GM21529 (cell line): ENCODE data around the gene MYO1E.

Experiments used
- ATAC-seq: cut with Tn5 transposase; IDR thresholded peaks from one replicate; pipeline ENCODE4 v1.9.1; 2021; ENCODE audit not compliant: unreplicated experiment

MYO1E gene

DNA sequence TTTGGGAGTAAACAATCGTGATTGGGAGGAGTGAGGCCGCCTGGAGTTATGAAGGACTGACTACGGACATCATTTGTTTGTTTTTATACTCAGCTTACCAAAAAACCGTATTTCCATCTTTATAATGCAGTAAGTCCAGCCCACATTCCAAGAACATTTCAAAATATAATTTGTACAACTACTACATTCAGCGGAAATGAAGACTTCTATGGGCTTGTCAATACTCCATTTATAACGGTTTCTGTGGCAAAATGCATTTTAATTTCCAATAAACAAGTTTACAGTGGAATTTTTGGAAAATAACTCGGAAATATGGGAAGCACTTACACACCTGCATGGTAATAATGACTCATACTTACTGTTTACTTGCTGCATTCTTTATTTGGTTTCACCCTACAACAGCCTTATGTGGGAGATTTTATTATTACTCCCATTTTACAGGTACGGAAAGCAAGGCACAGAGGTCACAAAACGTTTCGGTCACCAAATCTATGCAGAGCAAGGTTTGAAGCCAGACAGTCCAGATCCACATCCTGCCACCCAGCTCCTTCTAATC lies 103.7 kb downstream of the MYO1E start:
- no peak for ATAC-seq

DNA sequence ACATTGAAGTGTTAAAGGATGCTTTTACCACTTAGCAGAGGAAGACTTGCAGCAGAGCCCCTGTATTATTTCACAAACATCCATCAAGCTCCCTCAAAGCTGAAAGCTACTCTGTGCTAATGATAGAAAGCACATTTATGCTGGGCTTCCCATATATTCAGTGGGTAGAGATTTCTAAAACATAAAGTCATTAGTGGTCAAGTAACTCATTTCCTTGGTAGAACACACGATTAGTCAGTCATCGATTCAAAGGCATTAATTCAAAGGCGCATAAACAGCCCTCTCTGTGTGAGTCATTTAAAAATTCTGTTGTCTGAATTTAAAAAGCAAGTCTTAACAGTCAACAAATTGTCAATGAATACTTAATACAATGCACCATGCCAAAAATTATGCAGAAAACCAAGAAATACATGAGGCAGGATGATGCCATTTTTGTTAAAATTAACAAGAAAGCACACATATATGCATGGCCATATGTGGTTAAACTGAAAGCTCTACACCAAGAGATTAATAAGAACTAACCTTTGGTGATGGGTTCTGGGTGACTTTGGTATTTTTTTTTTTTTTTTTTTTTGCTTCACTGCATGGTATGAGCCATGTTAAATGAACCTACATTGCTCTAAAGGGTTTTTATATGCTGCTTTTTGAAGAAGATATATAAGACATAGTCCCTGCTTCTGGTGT lies 104.4 kb downstream of the MYO1E start:
- ATAC-seq = no peak

DNA sequence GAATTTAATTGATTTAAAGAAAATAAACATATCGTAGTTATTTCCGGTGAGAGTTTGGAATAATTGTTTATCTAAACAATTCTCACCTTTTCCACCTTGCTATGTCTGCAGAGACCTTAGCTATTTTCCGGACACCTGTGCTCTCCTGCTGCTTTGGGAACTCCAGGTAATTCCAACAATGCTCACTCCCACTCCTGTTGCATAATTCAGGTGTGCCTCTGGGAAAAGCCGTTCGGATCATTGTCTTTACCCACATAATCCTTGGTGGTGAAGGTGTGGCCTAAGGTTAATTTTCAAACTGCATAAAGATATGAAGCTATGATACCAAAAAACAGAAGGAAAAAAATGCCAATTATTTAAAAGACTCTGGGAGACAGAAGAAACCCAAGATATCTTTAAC lies 106.6 kb downstream of the MYO1E start:
- no peak for ATAC-seq

DNA sequence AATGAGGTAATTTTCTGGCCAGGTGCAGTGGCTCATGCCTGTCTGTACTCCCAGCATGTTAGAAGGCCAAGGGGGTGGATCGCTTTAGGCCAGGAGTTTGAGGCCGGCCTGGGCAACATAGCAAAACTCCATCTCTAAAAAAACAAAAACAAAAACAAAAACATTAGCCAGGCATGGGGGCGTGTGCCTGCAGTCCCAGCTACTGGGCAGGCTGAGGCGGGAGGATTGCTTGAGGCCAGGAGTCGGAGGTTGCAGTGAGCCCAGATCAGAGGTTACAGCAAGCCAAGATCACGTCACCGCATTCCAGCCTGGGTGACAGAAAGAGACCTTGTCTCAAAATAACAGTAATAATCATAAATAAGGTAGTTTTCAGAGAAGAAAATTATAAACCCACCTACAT lies 110.4 kb downstream of the MYO1E start:
- no peak for ATAC-seq

DNA sequence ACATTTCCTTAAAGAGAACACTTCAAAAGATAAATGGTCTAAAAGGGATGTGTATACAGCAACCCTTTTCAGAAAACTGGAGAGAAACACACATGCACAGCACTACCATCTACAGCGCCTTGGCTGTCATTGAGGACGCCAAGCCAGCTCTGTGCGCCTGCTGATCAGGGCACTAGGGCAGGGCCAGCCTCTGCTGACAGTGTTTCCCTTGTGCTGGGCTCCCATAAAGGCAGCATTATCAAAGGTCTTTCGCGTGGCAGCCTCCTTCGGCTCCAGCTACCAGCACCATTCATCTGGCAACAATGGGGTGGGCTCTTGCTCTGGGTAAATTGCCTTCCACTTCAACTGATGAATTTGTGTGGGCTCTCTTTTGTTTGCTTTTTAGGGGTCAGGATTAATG lies 112.6 kb downstream of the MYO1E start:
- no peak for ATAC-seq

DNA sequence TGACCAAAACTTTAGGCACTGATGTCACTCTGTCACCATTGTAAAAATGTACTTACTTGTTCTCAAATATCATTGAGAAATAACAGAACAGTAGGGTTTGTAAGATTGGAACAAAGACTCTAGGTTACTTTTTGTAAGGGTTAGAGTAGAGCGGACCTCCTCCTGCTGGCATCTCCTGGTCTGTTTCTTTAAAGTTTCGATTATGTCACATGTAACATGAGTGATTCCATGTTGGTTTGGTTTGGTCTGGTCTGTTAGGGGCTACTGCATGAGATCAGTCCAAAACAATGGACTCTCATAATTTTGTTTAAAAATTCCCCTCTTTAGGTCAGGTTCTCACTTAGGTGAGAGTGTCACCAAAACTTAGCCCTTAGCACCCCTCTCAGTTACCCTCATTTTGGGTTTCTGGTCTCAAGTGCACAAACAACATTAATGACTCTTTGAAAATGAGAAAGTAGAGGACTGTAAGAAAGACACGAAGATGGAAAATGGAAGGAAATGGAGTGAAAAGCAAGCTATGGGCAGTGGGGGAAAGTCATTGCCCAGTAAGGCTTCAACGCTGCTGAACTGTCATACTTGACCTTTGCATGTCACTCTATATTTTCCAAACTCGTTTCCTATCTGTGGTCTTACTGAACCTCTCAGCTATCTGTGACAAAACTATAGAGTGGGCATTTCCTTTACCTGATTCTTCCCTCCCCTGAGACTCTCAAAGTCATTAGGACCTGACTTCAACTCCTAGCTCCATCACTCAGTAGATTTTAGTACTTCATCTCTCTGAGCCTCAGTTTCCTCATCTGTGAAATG lies 113.3 kb downstream of the MYO1E start:
- ATAC-seq = no peak

DNA sequence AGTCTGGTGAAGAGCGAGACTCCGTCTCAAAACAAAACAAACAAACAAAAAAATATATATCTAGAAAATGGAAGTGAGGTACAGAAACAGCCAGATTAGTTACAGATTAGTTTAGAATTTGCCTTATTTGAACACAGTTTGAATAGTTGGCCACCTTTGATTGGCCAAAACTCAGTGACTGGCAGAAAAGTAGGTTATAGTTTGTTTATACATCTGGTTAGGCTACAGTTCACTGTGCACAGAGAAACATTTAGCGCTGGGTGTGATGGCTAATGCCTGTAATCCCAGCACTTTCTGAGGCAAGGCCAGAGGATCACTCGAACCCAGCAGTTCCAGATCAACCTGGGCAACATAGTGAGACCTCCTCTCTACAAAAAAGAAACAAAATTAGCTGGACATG lies 114.4 kb downstream of the MYO1E start:
- ATAC-seq = no peak

DNA sequence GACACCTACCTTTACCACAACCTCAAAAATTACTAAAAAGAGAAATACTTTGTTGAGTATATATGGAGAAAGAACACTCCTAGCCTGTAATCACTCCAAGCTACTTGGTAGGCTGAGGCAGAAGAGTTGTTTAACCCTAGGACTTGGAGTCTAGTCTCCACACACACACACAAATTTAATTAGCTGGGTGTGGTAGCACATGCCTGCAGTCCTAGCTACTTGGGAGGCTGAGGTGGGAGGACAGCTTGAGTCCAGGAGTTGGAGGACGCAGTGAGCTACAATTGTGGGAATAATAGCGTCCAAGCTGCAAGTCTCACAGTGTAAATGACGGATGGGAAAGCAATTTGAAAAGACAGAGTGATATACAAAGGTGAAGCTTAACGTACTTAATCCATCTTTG lies 115.5 kb downstream of the MYO1E start:
- no peak for ATAC-seq

DNA sequence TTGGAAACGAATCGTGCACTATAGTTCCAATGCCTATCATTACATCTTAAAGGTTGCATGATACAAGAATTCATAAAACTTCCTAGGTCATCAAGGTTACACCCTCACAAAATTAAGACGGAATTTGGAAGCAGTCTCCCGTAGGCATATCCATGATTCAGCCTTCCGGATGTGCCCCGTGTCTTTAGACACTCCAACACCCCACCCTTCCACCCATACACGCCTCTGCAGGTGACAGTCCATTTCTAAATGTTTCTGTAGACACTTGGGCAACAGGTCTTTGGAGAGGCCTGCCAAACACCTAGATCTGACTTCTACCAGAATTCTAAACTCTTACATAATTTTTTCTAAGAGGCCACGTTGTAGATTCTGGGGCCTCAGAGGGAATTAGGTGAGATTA lies 116.2 kb downstream of the MYO1E start:
- ATAC-seq = no peak

DNA sequence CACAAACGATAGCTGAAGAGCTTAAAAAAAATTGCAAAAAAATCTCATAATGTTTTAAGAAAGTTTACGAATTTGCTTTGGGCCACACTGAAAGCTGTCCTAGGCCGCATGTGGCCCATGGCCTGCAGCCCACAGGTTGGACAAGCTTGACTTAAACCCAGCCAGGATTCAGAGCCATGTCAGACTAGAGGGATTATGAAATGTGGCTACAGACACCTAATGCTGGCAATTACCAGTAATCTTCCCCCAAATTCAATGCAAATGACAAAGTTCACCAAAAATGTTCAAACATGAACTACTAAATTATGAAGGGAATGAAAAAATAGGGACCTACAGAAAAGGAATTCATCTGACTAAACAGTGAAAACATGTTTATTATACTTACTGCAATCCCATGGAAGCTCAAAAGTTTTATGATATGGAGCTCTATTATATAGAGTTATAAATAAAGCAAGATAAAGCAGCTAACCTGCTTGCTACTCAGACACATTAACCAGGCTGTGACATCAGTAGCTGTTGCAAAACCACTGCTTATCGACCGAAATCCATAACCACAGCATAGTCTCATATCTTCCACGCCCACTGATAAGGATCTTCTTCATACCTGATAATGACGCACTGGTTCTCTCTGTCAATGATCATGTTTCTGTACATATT lies 116.9 kb downstream of the MYO1E start:
- no peak for ATAC-seq

DNA sequence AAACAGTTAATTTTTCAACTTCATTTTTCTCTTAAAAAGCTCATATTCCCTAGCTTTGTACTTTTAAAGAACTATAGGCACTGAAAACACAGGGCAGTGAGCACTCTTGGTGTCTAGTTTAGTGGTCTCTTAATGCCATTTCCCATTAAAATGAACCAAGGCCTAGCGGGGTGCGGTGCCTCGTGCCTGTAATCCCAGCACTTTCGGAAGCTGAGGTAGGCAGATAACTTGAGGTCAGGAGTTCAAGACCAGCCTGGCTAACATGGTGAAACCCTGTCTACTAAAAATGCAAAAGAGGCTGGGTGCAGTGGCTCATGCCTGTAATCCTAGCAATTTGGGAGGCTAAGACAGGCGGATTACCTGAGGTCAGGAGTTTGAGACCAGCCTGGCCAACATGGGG lies 120.5 kb downstream of the MYO1E start:
- ATAC-seq = no peak

DNA sequence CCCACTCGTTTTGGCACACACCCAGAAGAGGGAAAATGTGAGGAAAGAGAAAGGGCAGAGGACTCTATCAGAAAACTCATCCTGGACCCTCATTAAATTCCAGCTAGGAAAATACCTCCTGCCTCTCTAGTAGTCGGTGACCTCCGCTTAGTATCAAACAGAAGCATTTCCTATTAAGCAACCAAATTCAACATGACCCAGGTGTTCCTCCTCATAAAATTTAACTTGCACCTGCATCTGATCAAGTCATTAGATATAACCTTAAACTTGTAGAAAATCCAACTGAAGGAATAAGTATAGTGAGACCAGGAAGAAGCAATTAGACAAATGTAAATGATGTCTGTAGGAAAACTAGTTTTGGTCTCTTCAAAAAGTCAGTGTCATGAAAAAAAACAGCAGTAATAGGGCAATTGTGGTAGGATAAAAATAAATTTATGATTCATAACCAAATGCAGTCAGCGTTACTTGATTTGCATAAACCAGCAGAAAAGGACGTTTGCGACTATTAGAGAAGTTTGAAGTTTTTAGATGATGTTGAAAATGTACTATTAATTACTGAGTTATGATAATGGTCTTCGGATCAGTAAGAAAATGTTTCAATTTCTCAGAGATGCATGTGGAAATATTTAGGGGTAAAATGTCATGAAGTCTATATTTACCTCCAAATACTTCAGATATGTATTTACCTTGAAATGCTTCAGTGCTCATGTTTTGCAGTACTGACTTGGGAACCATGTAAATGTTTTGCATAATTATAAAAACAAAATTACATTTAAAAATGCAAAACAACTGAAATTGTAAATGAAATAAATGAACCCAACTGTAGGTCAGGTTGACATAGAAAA lies 121.4 kb downstream of the MYO1E start:
- peak; percentile 54 for ATAC-seq

DNA sequence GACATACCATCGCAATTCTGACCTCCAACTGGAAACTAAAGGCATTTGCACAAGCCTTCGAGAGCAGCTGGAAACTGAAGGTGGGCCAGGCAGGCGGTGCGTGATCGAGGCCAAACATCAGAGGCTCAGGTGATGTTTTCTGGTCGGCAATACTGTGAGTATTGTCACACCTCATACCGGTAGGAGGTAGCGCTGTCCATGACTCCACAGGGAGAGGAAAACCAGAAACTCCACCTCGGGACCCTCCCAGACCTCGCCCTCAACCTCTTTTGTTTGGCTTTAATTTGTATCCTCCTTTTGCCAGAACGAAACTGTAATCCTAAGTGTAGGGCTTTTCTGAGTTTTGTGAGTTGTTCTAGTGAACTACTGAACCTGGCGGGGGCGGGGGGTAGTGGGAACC lies 122.4 kb downstream of the MYO1E start:
- no peak for ATAC-seq

DNA sequence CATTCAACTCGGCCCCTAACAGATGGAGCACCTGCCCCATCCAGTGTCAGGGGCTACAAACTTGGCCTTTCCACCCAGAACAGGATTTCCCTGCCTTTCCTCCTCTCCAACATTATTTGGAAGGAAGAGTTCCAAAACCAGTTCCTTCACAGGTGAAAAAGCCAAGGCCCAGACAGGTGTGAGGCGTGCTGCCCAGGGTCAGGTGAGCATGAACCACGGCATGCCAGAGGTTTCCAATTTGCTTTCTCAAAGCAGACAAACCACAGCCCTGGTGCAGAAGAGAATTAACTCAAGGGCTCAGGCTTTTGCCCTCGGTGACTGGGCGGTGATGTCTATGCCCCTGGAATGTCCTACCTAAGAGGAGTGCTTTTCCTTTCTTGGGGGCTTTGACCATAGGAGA lies 122.9 kb downstream of the MYO1E start:
- no peak for ATAC-seq

DNA sequence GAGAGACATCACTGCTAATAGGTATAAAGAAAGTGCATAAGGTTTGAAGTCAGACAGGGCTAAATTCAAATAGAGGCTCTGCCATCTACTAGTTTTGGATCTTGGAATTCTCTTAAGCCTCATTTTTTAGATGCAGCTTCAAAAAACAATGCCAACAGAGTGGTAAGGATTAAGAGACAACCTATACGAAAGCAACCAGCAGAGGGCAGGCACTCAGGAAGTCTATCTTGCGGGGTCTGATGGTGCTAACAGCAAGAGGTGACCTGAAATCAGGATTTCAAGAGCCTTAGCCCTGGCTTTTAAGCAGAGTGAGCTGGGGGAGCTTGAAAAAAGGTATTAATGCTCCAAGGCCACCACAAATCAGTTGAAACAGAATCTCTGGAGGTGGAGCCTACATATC lies 125.3 kb downstream of the MYO1E start:
- no peak for ATAC-seq

DNA sequence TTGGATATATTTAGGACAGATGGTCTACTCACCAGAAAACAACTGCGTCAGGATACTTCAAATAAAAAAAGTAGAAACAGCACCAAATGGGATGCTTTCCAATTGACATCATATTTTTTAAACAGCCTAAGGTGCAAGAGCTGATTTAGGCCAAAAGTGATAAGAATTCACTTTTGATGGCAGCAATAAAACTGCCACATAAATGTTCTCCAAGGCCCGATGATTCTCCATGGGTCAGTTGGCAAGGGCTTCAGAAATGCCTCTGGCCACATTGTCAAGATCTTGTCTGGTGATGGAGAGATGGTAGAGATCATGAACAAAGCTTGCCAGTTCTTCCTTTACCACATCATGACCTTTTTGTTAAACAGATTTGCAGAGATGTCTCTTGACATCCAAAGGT lies 127.1 kb downstream of the MYO1E start:
- ATAC-seq = no peak

DNA sequence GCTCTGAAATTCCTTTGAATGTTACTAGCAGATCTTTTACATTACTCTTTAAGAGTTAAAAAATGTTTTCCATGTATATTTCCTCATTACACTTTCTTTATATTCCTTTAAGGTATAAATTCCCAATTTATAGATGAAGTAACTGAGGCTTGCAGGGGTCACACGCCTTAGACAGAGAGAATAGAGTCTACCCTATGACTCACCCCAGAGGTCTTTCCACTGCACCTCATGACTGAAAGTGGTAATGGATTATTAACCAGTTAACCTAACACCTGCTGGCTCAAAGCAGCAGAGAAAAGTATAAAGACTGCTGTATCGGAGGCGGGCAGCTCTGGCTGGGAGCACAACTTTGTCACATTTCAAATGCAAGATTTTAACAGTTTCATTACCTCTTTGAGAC lies 128.3 kb downstream of the MYO1E start:
- peak; percentile 83 for ATAC-seq

DNA sequence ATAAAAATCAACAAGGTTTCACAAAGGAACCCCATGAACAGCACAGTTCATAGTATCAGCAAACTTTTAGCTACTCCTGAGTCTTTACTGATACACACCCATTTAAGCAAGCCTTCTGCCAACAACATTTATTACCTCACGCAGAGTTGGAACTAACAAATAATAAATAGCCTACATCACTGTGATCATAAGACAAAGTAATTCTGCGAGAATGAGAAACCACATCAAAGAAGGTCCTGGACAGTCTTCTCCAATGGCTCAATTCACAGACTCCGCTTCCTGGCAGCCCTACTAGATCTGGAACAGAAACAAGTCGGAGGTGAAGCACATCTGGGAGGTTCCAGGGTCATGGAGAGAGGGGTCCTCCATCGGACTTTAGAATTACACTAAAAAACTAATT lies 129.0 kb downstream of the MYO1E start:
- no peak for ATAC-seq

DNA sequence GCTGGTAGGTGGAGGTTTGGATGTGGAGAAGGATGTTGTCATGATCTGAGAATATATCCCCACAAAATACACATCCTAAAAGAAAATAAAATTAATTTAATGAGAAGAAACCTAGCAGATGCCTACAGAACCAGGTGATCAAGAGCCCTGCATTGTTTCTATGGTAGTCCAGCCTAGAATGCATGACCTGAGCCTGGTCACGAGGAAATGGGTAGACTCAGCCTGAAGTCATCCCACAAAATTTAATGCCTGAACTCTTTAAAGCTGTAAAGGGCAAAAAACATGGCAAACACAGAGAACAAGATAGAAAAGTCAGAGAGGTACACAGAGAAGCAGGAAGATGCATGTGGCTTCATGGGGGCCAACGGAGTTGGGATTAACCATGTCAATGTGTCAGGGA lies 130.0 kb downstream of the MYO1E start:
- no peak for ATAC-seq

DNA sequence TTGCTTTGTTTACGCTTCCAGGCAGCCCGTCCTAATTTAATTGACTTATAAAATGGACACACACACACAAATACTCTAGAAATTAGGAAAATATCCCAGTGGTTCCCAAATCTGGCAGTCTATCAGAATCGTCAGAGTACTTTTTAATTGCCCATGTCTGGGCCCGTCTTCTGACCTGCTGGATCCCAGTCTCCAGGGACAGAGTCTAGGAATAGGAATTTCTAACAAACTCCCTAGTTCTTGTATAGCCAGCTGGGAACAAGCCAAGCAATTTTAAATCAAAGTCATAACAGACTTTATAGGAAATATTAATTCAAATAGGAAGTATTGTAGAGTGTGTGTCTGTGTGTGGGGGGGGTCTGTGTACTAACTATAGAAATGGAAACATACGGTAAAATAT lies 132.6 kb downstream of the MYO1E start:
- no peak for ATAC-seq

DNA sequence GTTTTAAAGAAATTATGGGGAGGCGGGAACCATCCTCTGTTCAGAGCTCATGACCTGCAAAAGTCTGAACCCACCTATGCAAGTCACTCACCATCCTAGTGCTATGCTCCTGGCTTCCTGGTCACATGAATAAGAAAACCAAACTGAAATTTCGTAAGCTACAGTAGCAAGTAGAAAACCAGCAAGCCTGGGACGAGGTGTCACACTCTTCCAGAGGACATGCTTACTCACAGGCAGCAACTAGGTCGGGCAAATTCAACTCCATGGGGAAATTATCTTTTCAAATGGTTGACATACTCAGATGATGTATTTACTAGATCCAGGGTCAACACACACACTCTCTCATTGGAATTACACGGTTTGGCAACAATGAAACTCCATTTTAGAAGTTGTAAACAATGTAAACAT lies 134.7 kb downstream of the MYO1E start:
- ATAC-seq = peak; percentile 68
